HFF-Myc (cell line): Measurements from ENCODE around the gene DAPK2.
"Not testable (repeated sequence)": the region's sequence is repeated elsewhere in the genome, so short reads cannot be mapped to it uniquely, and the experiment has no call there.

Source experiments
- DNase-seq: peaks from one replicate; pipeline ENCODE4 v3.0.0-alpha.2; 2011; ENCODE audit warnings: low read depth; ENCODE audit errors: extremely low read depth
- H3K4me3 ChIP-seq: replicated peaks from 2 replicates; pipeline ENCODE4 v1.5.1; 2011; ENCODE audit warnings: low read depth, mild to moderate bottlenecking, control low read depth, low read length
- TF ChIP-seq, protein P1 (sequence below): IDR thresholded peaks from 2 replicates; pipeline ENCODE4 v1.5.1; 2012; ENCODE audit warnings: mild to moderate bottlenecking, low read depth, low read length, control low read depth; ENCODE audit errors: missing control alignments

DAPK2 gene

DNA sequence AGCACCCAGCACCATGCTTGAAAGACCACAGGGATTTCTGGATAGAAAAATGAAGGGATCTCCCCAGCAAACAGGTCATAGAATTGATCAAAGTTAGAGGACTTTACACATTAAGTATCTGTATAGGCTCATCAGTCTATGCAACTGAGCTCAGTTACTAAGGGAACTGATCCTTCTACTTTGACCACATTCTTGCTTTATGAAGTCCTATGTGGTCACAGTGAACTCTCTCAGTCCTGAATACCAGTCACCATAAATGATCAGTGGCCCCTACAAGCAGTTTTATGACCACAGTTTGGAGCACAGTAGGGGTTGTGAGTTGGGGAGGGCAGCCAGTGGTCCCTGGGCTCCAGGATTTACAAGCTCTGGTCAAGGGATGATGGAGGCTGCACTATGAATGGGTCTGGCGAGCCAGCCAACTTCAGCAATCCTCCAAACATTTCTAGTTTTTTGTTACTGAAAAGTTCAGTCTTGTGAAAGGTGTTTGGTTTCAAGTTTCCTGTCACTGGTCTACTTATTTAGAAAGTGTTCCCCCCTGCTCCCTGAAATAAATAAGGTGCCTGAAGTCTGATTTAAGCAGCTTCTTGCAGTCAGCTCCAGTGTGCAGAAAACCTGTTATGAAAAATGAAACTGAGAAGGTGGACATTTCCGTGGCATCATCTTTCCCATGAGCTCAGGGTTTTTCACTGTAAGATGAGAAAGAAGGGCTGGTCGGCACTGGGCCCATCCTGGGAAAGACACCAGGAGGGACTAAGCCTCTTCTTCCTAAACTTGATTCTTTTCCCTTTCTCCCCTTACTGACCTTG lies 75.5 kb downstream of the DAPK2 start:
- no peak for DNase-seq
- TF ChIP-seq, protein P1, sequence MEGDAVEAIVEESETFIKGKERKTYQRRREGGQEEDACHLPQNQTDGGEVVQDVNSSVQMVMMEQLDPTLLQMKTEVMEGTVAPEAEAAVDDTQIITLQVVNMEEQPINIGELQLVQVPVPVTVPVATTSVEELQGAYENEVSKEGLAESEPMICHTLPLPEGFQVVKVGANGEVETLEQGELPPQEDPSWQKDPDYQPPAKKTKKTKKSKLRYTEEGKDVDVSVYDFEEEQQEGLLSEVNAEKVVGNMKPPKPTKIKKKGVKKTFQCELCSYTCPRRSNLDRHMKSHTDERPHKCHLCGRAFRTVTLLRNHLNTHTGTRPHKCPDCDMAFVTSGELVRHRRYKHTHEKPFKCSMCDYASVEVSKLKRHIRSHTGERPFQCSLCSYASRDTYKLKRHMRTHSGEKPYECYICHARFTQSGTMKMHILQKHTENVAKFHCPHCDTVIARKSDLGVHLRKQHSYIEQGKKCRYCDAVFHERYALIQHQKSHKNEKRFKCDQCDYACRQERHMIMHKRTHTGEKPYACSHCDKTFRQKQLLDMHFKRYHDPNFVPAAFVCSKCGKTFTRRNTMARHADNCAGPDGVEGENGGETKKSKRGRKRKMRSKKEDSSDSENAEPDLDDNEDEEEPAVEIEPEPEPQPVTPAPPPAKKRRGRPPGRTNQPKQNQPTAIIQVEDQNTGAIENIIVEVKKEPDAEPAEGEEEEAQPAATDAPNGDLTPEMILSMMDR: no peak
- no peak overlapping the region for H3K4me3 ChIP-seq

DNA sequence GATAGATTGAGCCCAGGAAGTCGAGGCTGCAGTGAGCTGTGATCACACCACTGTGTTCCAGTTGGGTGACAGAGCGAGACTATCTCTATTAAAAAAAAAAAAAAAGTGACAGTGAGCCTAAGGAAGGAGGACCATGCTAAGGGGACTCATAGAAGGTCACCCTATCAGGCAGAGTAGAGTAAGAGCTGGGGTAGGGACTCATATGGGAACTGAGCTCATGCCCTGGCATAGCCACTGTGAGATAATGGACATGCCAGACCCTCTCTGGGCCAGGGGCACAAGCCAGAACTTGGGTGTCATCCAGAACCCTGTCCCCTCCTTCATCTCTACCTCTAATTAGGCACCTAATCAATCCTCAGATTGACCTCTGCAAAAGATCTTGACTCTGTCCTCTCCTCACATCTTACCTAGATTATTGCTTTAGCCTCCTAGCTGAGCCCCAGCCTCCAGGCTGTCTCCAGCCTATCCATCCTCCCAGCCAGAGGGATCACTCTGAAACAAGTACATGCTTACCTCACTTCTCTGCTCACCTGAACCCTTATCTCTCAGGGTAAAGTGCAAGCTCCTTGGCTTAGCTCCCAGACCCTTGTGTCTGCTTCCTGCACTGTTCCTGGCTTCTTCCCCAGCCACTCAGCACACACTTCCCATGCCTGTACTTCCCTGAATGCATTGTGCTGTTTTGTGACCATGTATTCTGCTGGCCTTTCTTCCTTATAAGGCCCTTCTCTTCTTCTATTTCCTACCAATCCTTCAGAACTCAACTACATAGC lies 76.4 kb downstream of the DAPK2 start:
- DNase-seq: no peak

DNA sequence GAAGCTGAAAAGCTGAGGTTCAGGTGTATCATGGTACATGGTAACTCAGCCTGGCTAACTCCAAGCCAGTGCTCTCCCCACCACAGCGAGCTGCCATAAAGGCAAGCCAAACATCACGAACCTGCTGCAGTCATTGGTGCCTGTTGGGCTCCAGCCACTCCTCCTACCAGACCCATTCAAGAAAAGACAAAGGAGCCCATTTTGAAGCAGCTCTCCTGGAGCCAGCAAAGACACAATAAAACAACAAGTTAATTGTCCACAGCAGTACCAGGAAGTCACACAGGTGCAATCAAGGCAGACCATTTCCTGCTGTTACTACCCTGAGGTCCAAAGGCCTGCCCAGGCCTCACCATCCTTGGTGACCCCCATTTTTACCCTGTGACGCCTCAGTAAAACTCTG lies 77.6 kb downstream of the DAPK2 start:
- H3K4me3 ChIP-seq: no peak overlapping the region
- TF ChIP-seq, protein P1: no peak
- DNase-seq: no peak

More for the DNA sequence above, 76.4 kb downstream of the DAPK2 start:
- TF ChIP-seq, protein P1: no peak
- H3K4me3 ChIP-seq: no peak overlapping the region

DNA sequence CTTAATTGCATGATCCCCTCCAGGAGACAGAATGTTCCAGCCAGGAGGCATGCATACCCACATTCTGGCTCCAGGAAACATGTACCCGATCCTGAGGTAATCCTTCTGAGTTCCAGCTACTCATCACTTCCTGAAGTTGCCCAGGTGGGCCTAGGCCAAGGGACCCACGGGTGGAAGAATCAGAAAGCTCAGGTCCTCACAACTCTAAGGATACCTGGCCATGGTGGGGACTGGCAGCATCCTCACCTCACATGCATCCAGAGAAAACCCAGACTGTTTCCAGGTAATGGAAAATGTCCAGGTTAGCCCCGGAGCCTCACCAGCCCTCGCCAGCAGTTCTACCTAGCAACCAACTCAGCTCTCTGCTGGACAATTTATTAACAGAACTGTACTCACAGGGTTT lies 78.2 kb downstream of the DAPK2 start:
- TF ChIP-seq, protein P1: no peak
- DNase-seq: no peak
- no peak overlapping the region for H3K4me3 ChIP-seq

DNA sequence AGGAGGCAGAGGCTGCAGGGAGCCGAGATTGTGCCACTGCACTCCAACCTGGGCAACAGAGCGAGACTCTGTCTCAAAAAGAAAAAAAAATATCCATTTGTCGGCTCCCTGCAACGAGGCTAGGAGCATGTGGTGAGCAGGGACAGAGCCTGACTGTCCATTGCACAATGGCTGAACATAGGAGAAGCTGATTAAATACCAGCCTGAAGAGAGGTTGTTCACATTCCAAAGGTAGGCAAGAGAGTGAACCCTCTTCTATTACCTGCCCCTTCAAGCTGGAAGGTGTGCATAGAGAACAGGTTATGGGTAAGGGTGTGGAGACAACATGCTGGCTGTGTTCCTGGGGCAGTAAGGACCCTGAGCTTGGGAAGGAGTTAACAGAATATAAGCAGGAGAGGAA lies 78.7 kb downstream of the DAPK2 start:
- DNase-seq: no peak
- TF ChIP-seq, protein P1: no peak
- H3K4me3 ChIP-seq: no peak overlapping the region

DNA sequence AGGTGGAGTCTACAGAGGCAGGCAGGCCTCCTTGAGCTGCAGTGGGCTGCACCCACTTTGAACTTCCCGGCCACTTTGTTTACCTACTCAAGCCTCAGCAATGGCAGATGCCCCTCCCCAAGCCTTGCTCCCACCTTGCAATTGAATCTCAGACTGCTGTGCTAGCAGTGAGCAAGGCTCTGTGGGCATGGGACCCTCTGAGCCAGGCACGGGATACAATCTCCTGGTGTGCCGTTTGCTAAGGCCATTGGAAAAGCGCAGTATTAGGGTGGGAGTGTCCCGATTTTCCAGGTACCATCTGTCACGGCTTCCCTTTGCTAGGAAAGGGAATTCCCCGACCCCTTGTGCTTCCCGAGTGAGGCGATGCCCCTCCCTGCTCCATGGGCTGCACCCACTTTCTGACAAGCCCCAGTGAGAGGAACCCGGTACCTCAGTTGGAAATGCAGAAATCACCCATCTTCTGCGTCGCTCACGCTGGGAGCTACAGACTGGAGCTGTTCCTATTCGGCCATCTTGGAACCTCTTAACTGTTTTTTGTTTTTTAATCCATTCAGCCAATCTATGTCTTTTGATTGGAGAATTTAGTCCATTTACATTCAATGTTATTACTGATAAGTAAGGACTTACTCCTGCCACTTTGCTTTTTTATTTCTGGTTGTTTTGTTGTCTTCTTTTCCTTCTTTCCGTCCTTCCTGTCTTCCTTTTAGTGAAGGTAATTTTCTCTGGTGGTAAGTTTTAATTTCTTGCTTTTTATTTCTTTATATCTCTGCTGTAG lies 83.2 kb downstream of the DAPK2 start:
- H3K4me3 ChIP-seq, DNase-seq: not testable (repeated sequence)

DNA sequence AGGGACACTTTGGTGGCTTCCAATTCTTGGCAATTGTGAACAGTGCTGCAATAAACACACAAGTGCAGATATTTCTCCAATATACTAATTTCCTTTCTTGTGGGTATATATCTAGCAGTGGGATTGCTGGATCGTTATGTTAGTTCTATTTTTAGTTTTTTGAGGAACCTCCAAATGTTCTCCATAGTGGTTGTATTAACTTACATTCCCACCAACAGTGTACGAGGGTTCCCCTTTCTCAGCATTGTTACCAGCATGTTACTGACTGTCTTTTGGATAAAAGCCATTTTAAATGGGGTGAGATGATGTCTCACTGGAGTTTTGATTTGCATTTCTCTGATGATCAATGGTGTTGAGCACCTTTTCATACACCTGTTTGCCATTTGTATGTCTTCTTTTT lies 92.8 kb downstream of the DAPK2 start:
- DNase-seq: no peak
- TF ChIP-seq, protein P1: no peak
- H3K4me3 ChIP-seq: no peak overlapping the region
